Endothelial cell (in vitro differentiated cells): ENCODE data around the gene MCEE. TPM values are rescaled to one million over a fixed set of nuclear protein-coding genes. Genes with fewer than 3 reads are reported as not detected.
A peak's percentile ranks its signal among the peaks of the same experiment; 100 is the strongest.

Source experiments
- DNase-seq: peaks from one replicate; pipeline ENCODE4 v3.0.0; 2021; ENCODE audit warnings: low spot score
- H3K27ac Mint-ChIP-seq: one replicate; pipeline ENCODE4 v1.8.0; 2021; ENCODE audit warnings: mixed read lengths, inconsistent platforms; ENCODE audit not compliant: unreplicated experiment
- H3K27me3 Mint-ChIP-seq: one replicate; pipeline ENCODE4 v1.8.0; 2021; ENCODE audit warnings: mild to moderate bottlenecking, moderate library complexity, mixed read lengths, inconsistent platforms; ENCODE audit not compliant: unreplicated experiment
- H3K36me3 Mint-ChIP-seq: one replicate; pipeline ENCODE4 v1.8.0; 2021; ENCODE audit warnings: mild to moderate bottlenecking, low read depth, mixed read lengths, inconsistent platforms; ENCODE audit not compliant: unreplicated experiment
- H3K4me1 Mint-ChIP-seq: one replicate; pipeline ENCODE4 v1.8.0; 2021; ENCODE audit warnings: mild to moderate bottlenecking, mixed read lengths, inconsistent platforms; ENCODE audit not compliant: unreplicated experiment
- H3K4me3 Mint-ChIP-seq: one replicate; pipeline ENCODE4 v1.8.0; 2021; ENCODE audit warnings: mild to moderate bottlenecking, mixed read lengths, inconsistent platforms; ENCODE audit not compliant: unreplicated experiment
- H3K9me3 Mint-ChIP-seq: one replicate; pipeline ENCODE4 v1.8.0; 2021; ENCODE audit warnings: mixed read lengths, inconsistent platforms; ENCODE audit not compliant: unreplicated experiment
- total RNA-seq: library from RNA; stranded (reverse); fragmentation: NEBNext Ultra II Directional; extraction: Animal tissue kit (Norgen Biotek cat#: 25700); gene quantifications from one replicate; pipeline ENCODE4 v1.2.1, GENCODE V29; 2021; ENCODE audit not compliant: unreplicated experiment
- TF ChIP-seq, protein P1 (sequence below): fragments of 200-600 bp; sonication (generic); IDR thresholded peaks from one replicate; pipeline ENCODE4 v1.5.0; 2021; ENCODE audit warnings: antibody characterized with exemption; ENCODE audit not compliant: unreplicated experiment

The MCEE gene
- total RNA-seq, 1 donor from 2014 or later, result 4.6 TPM

DNA sequence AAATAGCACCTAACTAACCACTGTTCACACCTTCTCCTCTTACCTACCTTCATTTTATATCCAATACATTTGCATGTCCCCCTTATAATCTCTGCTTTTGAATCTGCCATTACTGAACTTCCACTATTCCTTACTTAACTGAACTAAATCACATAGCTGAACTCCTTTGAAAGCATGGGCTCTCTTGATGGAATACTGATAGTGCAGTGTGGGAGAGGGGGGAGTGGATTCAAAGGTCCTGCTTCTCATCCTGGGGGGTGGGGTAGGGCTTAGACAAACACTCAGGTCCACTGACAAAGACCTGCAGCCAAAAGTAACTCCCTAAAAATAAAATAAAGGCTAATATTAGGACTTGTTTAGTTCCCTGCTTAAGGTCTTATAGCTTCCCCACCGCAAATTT lies 8.6 kb downstream of the MCEE start:
- no peak overlapping the region for H3K27ac Mint-ChIP-seq
- H3K4me1 Mint-ChIP-seq, result no peaks in the 10 kb centered on the region
- TF ChIP-seq, protein P1, sequence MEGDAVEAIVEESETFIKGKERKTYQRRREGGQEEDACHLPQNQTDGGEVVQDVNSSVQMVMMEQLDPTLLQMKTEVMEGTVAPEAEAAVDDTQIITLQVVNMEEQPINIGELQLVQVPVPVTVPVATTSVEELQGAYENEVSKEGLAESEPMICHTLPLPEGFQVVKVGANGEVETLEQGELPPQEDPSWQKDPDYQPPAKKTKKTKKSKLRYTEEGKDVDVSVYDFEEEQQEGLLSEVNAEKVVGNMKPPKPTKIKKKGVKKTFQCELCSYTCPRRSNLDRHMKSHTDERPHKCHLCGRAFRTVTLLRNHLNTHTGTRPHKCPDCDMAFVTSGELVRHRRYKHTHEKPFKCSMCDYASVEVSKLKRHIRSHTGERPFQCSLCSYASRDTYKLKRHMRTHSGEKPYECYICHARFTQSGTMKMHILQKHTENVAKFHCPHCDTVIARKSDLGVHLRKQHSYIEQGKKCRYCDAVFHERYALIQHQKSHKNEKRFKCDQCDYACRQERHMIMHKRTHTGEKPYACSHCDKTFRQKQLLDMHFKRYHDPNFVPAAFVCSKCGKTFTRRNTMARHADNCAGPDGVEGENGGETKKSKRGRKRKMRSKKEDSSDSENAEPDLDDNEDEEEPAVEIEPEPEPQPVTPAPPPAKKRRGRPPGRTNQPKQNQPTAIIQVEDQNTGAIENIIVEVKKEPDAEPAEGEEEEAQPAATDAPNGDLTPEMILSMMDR, result no peak
- H3K27me3 Mint-ChIP-seq, result no peaks in the 10 kb centered on the region
- no peak for DNase-seq
- no peaks in the 10 kb centered on the region for H3K9me3 Mint-ChIP-seq
- no peaks in the 10 kb centered on the region for H3K36me3 Mint-ChIP-seq
- peak overlapping the region; percentile 60 for H3K4me3 Mint-ChIP-seq

DNA sequence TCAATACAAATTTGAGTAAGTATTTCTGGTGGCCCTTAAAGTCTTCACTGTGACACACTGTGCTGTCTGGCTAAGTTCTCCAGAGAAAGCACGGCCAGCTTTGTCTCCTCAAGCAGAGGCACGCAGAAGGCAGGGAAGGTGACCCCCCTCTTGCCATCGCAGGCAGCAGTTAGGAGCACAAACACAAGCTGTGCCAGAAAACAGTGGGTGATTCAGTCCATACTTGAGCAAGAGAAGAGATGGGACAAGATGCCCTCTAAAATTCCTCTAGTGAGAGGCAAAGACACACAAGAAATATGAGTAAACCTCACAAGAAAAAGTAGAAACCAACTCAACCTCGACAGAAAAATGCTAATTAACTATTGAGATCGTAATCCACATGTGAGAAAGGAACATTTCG lies 9.8 kb downstream of the MCEE start:
- H3K27me3 Mint-ChIP-seq, result no peaks in the 10 kb centered on the region
- no peaks in the 10 kb centered on the region for H3K4me1 Mint-ChIP-seq
- no peaks in the 10 kb centered on the region for H3K9me3 Mint-ChIP-seq
- no peak overlapping the region for H3K4me3 Mint-ChIP-seq
- H3K36me3 Mint-ChIP-seq, result no peaks in the 10 kb centered on the region
- DNase-seq, result no peak
- no peak overlapping the region for H3K27ac Mint-ChIP-seq
- TF ChIP-seq, protein P1, result no peak

DNA sequence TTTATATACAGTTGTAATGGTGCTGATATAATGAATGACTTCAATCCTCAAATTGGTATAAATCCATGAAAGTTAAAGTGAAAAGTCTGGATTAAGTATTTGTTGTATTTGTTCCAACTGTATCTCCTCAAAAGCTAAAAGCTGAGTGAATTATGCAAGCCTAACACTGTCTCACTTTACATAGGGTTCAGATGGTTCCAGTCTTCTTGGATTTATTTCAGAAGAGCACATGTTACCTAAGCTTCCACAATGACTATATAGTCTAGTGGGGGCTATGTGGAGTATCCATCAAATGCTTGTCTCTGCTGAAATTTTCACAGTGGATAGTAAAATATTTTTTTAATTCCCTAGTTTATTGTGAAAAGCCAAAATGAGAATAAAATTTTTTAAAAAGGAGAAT lies 13.0 kb downstream of the MCEE start:
- Mint-ChIP-seq H3K4me3 (no peak overlapping the region), H3K4me1 (no peaks in the 10 kb centered on the region), H3K36me3 (no peaks in the 10 kb centered on the region), H3K27ac (no peak overlapping the region), H3K27me3 (no peaks in the 10 kb centered on the region), H3K9me3 (no peaks in the 10 kb centered on the region)
- DNase-seq, result no peak
- TF ChIP-seq, protein P1, result no peak

DNA sequence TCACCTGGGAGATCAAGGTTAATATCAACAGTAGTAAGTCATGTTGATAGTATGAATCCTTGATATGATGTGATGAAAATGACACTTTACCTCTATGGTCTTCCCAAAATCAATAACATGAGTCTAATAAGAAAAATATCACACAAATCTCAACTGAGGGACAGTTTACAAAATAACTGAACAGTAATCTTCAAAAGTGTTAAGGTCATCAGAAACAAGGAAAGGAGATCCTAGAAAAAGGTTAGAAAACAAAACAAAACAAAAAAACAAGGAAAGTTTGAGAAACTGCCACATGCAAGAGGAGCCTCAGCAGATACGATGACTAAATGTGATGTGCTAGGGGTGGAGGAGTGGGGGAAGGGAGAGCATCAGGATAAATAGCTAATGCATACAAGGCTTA lies 16.2 kb downstream of the MCEE start:
- no peak for DNase-seq
- H3K27me3 Mint-ChIP-seq, result no peaks in the 10 kb centered on the region
- H3K4me3 Mint-ChIP-seq, result no peak overlapping the region
- H3K9me3 Mint-ChIP-seq, result no peaks in the 10 kb centered on the region
- no peaks in the 10 kb centered on the region for H3K36me3 Mint-ChIP-seq
- H3K27ac Mint-ChIP-seq, result no peak overlapping the region
- TF ChIP-seq, protein P1, result no peak
- H3K4me1 Mint-ChIP-seq, result no peaks in the 10 kb centered on the region

DNA sequence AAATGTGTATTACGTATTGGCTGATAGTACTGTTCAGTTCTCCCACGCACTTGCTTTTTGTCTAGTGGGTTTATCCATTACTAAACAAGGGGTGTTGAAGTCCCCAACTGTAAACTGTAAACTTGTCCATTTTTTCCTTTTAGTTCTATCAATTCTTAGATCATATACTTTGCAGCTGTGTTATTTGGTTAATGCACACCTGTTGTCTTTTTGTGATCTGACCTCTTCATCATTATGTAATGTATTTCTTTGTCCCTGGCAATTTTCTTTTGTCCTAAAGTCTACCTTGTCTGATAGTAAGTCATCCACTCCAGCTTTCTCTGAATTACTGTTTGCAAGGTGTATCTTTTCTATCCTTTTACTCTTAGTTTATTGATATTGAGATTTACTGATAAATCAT lies 21.9 kb downstream of the MCEE start:
- Mint-ChIP-seq H3K4me1 (no peaks in the 10 kb centered on the region), H3K27me3 (no peaks in the 10 kb centered on the region), H3K4me3 (no peak overlapping the region), H3K36me3 (peaks cover 3% of the 10 kb centered on the region), H3K9me3 (no peaks in the 10 kb centered on the region), H3K27ac (no peak overlapping the region)
- TF ChIP-seq, protein P1, result no peak
- no peak for DNase-seq
